GM08714 (cell line): ENCODE results near the gene SIK2.
"Not testable (repeated sequence)": the region's sequence is repeated elsewhere in the genome, so short reads cannot be mapped to it uniquely, and the experiment has no call there.

Experiments
- H3K4me3 ChIP-seq: fragments of 200-500 bp; sonication (Bioruptor generic); 2 replicates; pipeline ENCODE4 v1.5.1; 2014; ENCODE audit warnings: mild to moderate bottlenecking, low read length, inconsistent platforms
- ZNF274 ChIP-seq: IDR thresholded peaks from 2 replicates; pipeline ENCODE4 v1.6.1; 2012; ENCODE audit warnings: mild to moderate bottlenecking, low read depth, low read length

SIK2 gene

DNA sequence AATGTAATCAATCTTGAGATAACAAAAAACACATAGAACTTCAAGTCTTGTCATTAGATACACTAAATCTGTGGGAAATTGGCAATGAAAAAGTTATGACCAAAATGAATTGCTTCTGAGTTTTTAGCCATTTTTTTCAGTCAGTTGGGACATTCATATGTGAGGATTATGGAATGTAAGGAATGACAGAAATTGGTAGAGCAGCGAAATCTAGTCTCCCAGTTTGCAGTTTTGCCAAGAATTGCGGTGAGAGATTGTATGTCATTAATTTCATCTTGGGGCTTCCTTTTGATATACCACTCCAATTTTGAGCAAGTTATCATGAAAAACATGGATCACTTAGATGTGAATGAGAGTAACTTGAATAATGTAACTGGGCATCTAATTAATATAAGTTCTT lies 49.9 kb downstream of the SIK2 start:
- TF ChIP-seq ZNF274 = no peak
- no peak overlapping the region for H3K4me3 ChIP-seq

DNA sequence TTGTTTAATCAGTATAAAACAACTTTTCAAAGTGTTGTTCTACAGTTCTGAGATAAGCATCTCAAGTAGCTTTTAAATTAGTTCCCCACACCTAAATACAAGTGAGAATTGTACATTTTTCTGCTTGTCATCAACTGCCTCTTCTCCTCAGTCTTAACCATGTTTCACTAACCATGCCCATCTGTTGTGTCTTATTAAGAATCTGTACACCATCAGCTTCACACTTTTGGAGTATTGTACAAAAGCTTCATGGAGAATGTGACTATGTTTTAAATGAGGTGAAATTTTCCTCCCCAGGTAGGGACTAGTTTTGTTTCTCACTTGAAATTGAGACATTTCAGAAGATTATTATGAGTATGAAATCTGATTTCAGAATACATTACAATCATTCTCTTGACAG lies 52.4 kb downstream of the SIK2 start:
- no peak for TF ChIP-seq ZNF274
- H3K4me3 ChIP-seq = no peak overlapping the region

DNA sequence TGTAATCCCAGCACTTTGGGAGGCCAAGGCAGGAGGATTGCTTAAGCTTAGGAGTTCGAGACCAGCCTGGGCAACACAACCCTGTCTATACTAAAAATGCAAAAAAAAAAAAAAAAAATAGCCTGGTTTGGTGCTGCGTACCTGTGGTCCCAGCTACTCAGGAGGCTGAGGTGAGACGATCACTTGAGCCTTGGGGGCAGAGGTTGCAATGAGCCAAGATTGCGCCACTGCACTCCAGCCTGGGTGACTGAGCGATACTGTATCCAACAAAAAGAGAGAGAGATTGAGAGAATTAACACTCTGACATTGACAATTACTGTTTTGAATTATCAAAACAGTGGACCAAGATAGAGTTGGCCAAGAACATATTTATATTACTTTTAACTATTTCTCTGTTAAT lies 53.7 kb downstream of the SIK2 start:
- H3K4me3 ChIP-seq = no peak overlapping the region
- no peak for TF ChIP-seq ZNF274

DNA sequence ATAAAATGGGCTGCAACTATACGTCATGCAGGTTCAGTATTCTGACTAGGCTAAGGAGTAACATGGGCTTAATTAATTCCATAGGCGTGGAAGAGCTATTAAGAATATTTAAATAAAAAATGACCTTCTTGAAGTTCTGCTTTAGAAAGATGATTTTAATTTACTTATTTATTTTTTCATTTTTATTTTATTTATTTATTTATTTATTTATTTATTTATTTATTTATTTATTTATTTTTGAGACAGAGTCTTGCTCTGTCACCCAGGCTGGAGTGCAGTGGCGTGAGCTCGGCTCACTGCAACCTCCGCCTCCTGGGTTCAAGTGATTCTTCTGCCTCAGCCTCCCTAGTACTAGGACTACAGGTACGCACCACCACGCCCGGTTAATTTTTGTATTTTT lies 55.7 kb downstream of the SIK2 start:
- not testable (repeated sequence) for H3K4me3 ChIP-seq

DNA sequence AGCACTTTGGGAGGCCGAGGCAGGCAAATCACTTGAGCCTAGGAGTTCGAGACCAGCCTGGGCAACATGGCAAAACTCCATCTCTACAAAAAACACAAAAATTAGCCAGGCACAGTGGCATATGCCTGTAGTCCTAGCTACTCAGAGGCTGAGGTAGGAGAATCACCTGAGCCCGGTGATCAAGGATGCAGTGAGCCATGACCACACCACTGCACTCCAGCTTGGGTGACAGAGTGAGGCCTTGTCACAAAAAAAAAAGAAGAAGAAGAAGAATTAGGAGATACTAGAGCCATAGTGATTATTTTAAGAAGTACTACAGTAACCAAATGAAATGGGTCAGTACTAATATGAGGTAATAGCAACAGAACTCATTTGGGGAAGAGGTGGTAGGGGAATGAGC lies 56.2 kb downstream of the SIK2 start:
- H3K4me3 ChIP-seq = not testable (repeated sequence)

DNA sequence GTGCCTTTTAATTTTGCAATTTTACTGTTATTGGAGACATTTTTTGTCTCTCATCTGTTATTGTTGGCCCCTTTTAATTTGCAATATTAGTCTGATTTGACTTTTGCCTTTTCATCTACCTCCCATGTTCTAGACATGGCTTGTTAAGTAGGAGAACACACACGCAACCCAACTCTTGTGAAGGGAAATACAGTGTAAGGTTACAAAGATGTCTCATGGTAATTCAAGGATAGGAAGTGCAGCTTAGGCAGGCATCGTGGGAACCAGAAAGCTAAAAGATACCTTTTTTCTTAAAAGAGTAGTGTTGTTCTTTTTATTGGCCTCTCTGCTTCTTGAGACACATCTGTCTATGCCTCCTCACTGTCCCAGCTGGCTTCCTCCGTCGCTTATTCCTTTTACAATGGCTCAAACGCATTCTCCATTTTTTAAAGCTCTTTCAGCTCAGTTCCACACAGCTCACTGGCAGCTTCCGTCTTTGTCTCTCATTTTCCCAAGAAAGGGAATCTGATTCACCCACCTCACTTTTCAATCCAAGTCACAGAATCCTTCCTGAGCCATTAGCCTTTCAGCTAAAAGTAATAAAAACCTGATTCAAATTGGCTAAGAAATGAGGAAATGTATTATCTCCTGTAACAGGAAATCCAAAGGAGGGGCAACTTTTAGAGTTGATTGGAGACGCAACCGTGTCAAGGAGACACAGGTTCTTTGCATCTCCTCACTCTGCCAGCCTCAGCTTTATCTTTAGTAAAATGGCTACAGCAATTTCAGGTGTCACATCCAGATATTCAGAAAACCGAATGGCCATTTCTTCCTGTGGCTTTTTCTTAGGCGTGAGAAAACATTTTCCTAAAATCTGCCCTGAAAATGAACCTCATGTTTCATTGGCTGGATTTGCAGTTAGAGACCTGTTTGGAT lies 57.2 kb downstream of the SIK2 start:
- no peak for TF ChIP-seq ZNF274

DNA sequence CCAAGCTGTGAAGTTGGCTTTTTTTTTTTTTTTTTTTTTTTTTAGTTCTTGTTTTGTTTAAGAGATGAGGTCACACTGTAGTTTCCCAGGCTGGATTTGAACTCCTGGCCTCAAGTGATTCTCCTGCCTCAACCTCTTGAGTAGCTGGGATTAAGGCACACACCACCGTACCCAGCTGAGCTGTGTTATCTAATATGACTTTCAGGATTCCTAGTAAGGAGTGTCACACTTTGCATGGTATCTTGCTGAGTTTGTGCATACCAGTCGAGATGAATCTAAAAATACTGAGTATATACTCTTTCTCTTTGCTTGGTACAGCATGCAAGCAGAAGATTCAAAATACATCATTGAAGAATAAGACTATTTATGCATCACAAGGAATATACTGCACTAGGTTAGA lies 58.6 kb downstream of the SIK2 start:
- TF ChIP-seq ZNF274 = no peak
- no peak overlapping the region for H3K4me3 ChIP-seq

More for the DNA sequence above, 57.2 kb downstream of the SIK2 start:
- H3K4me3 ChIP-seq = no peak overlapping the region

DNA sequence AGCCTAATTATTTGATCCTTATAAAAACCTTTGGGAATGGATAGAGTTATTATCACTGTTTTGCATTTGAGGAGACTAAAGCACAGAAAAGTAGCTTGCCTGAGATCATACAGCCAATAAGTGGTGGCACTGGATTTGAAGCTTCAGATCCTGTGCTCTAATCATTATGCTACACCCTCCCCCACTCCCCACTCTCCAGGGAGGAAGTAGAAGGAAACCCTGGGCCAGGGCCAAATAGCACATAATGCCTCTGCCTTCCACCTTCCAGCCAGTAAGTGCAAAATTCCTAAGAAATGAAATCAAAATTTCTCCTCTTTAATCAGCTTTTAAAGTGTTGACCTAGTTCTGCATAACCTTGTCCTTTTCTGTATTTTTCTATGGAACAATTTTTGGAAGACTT lies 61.6 kb downstream of the SIK2 start:
- TF ChIP-seq ZNF274 = no peak
- H3K4me3 ChIP-seq = no peak overlapping the region

DNA sequence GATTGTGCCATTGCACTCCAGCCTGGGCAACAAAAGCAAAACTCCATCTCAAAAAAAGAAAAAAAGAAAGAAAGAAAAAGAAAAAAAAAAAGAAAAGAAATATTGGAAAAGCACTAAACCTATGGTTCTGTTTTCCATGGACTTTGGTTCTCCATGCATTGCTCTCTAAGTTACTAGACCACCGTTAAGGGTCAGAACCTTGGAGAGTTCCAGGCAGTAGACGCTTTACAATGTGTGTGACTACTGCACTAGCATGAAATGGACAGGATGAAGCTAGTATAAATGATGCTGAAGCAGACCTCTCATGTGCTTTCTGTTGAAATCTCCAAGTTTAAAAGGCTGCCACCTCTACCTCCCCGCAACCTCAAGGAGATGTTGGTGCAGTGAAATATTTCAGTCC lies 63.5 kb downstream of the SIK2 start:
- no peak for TF ChIP-seq ZNF274
- H3K4me3 ChIP-seq = no peak overlapping the region

DNA sequence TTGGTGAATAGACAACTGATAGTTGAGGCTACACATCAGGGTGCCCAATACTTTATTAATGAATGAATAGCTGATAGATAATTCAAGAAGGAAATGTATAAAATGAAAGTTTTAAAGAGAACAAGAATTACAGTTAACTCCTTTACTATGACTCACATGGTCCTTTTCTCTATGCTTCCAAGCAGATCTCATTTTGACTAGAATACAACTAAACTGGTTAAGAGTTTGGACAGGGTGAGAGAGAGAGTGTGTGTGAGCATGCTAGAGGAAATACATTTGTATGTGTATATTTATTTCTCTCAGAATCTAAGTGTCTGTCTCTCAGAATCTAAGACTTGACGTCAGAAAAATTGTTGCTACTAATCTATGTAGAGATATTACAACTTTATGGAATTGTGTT lies 66.7 kb downstream of the SIK2 start:
- no peak overlapping the region for H3K4me3 ChIP-seq
- no peak for TF ChIP-seq ZNF274

DNA sequence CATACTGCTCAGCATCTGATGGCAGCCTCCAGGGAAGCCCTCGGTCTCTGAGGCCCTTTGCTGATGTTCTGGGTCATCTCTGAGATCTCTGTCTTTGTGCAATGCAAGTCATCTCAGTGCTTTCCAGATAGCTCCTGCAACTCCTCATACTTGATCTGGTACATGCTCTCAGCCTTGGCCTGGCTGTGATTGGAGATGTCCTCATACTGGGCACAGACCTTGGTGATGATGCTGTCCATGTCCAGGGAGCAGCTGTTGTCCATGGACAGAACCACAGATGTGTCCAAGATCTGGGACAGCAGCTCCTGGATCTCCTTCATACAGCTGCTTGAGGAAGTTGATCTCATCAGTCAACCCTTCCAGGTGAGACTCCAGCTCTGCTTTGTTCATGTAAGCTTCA lies 69.1 kb downstream of the SIK2 start:
- TF ChIP-seq ZNF274 = no peak
- H3K4me3 ChIP-seq = no peak overlapping the region

DNA sequence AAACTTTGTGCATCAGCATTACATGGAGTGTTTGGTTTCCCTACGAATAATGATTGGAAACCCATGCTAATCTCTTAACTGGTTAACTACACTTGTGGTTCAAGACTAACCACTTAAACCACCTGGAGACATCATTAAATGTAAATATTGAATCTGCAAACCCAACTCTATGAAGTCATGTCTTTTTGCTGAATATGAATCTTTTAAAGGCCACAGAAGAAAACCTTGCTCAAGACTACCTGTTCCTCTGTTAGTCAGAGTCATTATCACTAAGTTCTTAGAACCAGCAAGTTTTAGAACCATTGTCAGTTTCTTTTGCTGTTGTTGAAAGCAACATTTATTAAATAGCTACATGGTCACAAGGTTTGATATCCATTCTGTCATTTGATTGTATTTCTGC lies 70.7 kb downstream of the SIK2 start:
- TF ChIP-seq ZNF274 = no peak
- no peak overlapping the region for H3K4me3 ChIP-seq

DNA sequence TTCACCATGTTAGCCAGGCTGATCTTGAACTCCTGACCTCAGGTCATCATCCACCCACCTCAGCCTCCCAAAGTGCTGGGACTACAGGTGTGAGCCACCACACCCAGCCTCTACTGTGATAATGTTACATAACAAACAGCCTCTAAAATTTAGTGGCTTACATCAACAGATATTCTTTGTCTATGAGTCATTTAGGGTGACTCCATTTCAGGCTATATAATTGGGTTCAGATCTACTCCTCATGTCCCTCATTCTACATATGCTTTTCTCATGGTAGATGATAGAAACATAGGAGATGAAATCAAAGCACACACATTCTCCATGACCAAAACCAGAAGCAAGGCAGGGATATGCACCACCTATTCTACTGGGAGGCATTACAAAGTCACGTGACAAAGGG lies 72.7 kb downstream of the SIK2 start:
- no peak for TF ChIP-seq ZNF274

DNA sequence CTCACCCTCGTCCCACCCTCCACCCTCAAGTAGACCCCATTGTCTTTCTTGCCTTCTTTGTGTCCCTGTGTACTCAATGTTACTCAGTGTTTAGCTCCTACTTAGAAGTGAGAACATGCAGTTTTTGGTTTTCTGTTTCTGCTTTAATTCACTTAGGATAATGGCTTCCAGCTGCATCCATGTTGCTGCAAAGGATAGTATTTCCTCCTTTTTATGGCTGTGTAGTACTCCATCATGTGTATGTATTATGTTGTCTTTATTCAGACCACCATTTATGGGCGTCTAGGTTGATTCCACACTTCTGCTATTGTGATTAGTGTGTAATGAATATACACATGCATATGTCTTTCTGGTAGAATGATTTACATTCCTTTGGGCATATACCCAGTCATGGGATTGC lies 73.6 kb downstream of the SIK2 start:
- TF ChIP-seq ZNF274 = no peak
- H3K4me3 ChIP-seq = no peak overlapping the region

More for the DNA sequence above, 72.7 kb downstream of the SIK2 start:
- H3K4me3 ChIP-seq = no peak overlapping the region

DNA sequence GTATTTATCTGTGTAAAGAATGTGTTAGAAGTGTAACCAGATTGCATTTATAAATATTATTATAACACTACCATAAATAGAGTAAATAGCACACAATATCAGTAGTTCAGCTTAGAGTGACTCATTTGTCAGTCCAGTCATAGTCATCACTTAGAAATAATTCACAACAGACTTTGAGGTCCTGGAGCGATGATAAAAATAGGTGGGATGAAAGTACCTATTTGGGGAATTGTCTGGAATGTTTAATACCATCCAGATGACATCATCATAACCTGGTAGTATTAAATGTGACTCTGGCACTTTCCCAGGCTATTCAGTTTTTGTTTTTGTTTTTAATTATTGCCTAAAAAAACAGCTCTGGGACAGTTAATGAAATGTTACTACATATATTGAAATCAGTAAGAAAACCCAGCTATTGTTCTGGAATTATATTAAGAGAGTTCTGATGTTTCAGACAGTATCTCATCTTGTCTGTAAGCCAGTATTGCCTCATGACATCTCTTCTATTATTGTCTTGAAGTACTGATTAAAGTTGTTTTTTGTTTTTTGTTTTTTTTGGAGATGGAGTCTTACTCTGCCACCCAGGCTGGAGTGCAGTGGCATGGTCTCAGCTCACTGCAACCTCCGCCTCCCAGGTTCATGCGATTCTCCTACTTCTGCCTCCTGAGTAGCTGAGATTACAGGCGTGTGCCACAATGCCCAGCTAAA lies 74.8 kb downstream of the SIK2 start:
- TF ChIP-seq ZNF274 = no peak

More for the DNA sequence above, 74.8 kb downstream of the SIK2 start:
- H3K4me3 ChIP-seq = no peak overlapping the region
